ENCODE measurements around the gene DGKB.

The DGKB gene

DNA sequence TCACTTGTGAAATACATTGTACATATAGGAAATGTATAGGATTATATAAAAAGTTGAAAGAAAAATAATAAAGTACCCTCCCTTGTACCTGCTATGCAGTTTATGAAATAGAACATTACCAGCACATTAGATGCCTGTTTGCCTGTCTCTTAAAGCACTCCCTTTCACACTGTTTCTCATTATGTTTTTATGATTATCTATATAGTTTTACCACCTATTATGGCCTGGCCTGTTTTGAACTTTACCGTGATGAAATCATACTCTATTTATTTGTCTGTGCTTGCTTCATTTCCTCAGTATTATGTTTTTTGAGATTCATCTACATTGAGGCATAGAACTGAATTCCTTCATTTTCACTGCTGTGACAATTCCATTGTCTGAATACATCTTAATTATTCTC is 41.1 kb downstream of the DGKB start:
- in situ Hi-C loops (cut with MboI; ENCODE audit: low sequenced_read_pairs) = no loop called here

DNA sequence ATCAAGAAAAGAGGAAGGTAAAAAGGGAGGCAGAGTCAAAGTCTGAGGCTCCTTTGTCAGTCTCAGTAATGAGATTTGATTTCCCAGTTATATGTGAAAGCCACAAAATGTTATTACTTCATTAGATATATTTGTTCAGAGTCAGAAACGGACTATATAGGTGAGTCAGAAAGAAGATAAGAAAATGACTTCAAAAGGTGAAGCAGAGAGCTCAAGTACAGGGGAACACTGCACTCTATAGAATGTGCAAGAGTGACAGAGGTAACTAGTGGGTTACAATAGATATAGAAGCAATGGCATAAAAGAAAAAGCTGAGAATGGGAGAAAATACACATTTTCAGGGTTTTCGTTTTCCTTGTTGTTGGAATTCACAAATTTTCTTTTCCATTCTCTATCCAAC is 43.3 kb downstream of the DGKB start:
- in situ Hi-C loops (cut with MboI; ENCODE audit: low sequenced_read_pairs) = no loop called here

DNA sequence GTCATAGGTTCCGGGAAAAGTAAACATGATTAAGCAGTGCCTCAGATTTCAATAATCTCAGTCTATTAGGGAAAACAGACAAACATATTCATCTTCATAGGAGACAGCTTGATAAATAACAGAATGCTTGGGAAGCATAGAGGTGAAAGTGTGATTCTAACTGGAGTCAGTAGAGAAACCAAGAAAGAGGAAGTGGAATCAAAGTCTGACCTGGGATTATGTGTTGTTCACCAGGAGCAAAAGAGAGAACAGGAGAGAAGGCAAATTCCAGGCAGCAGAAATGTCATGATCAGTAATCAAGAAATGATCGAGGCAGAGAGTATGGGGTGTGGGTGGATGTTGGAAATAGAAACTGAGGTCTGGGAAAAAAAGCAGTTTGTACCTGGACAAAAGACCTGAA is 43.7 kb downstream of the DGKB start:
- in situ Hi-C loops (cut with MboI; ENCODE audit: low sequenced_read_pairs) = no loop called here

DNA sequence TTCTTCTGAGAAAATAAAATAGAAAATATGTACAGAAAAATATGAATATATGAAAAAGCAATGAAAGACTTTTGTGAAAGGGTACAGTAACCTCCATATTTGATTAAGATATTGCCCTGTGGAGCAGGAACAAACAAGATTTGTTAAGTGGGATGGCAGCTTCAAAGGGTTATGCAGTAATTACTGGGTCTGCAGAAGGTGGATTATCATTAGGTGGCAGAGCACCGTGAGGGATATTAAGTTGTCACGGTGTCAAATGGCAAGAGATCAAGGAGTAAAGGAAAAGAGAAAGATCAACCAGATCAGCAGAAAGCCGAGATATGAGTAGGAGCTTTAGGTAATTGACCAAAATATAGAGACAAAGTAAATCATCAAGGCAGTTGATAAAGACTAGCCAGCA is 44.1 kb downstream of the DGKB start:
- in situ Hi-C loops (cut with MboI; ENCODE audit: low sequenced_read_pairs) = no loop called here

DNA sequence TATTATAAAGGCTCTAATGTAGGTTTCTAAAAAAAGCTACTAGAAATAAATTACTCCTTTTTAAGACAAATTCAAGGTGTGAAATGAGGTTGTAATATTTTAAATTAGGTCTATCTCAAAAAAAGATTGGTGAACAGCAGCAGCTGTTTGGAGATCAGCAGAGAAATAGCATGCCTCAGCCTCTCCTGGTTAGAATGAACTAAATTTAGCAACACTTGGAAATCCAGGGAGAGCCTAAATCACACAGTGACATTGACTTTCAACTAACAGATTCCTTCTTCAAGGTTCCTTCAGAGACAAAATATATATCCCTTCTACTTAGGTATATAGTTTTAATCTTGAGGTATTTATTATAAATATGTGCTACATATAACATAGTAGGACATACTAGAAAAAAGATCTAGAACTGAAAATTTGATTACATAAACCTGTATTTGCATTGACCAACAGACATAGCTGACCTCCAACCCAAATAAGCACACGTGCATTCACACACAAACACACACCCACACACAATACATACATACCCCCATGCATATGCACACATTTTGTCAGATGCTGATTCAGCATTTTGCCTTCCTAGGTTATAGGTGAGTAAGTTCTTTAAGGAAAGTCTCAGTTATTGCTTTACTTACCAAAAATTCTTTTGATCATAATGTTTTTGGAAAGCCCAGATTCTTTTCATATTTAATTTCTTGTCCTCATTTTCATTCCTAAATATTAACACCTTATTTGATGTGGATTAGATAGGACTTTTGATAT is 47.3 kb downstream of the DGKB start:
- in situ Hi-C loops (cut with MboI; ENCODE audit: low sequenced_read_pairs) = no loop called here

DNA sequence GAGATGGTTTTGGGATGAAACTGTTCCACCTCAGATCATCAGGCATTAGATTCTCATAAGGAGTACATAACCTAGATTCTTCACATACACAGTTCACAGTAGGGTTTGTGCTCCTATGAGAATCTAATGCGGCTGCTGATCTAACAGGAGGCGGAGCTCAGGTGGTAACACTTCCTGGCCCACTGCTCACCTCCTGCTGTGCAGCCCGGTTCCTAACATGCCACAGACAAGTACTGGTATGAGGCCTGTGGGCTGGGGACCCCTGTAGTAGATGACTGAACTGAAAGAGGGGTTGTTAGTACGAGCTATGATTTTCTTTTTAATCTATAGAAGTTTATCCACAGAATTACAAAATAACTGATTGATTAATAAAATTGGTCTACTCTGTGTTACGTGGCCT is 48.1 kb downstream of the DGKB start:
- in situ Hi-C loops (cut with MboI; ENCODE audit: low sequenced_read_pairs) = no loop called here

DNA sequence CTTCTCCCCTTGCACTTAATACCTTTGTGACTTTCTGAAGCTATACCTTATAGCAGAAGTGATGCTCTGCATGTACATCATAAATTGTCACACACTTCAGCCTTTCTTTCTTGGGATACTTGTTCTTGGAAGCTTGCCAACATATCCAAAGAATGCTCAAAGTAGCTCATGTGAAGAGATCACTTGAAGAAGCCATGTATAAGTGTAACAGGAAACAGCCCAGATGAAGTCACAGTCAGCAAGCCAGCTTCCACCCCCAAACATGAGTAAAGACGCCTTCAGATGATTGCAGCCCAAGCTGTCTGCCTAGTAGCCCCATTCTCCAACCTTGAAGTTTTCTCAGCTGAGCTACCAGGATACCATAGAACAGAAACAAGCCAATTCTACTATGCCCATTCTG is 50.9 kb downstream of the DGKB start:
- in situ Hi-C loops (cut with MboI; ENCODE audit: low sequenced_read_pairs) = no loop called here

DNA sequence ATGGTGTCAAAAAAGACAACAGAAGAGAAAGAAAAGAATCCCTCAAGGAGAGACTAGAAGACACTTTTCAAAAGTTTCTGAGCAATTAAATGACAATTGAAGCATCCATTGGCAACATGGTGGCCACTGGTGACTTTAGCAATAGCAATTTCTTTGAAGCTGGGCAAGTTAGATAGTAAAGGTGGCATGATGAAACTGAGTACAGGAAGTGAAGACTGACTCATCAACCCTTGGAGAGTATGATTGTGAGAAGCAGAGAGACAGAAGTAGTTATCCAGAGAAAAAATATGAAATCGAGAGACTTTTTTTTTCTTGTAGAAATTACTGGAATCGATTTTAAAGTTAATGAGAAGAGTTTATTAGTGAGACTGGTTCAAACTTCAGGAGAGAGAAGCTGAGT is 52.5 kb downstream of the DGKB start:
- in situ Hi-C loops (cut with MboI; ENCODE audit: low sequenced_read_pairs) = no loop called here

DNA sequence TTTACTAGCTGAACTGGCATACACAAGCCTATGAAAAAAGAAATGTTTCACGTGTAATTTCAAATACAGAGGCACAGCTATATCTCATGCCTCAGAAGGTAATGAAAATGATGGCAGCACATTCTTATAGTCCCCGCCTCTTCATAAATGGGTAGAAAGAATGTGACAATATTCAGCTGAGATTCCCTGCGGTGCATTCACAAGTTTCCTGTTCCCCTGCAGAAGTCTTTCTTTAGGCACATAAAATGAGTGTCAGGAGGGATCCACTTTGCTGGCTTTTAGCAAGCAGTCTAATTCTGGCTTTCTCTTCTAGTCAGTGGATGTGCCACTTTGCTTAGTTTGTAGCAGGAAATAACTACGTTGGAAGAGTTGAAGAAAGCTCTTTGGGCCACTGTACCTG is 56.1 kb downstream of the DGKB start:
- in situ Hi-C loops (cut with MboI; ENCODE audit: low sequenced_read_pairs) = no loop called here

DNA sequence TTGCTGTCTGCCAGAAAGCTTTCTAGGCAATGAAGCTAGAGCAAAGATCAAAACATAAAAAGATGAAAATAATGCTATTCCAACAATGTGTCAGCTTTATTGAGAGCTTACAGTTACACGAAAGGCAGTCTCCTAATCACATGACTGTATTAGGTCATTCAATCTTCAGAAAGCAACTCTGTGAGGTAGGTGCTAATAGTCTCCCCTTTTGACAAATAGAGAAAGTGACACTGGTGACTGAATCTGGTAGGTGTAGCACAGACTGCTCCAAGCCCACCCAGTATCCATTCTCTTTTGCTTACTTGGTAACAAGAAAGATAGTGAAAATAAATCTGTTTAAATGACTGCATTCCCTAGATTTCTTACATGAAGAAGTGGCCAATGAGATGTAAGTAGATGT is 58.8 kb downstream of the DGKB start:
- in situ Hi-C loops (cut with MboI; ENCODE audit: low sequenced_read_pairs) = no loop called here

DNA sequence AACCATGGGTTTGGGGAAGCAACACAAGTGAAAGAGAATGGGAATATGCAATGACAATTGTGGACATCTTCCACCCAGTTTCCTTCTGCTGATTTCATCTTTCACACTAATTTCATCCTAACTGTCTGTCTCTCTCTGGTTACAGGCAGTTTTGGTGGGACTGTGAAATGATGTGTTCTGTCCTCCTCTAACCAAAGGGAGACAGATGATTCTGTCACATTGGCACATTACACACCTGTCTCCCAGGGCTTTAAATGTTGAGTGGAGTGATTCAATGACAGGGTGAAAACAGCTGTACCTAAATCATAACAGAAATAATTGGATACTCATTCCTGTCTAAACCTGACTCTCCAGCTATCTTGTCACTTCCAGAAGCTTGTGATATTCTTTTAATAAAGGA is 60.0 kb downstream of the DGKB start:
- in situ Hi-C loops (cut with MboI; ENCODE audit: low sequenced_read_pairs) = no loop called here

DNA sequence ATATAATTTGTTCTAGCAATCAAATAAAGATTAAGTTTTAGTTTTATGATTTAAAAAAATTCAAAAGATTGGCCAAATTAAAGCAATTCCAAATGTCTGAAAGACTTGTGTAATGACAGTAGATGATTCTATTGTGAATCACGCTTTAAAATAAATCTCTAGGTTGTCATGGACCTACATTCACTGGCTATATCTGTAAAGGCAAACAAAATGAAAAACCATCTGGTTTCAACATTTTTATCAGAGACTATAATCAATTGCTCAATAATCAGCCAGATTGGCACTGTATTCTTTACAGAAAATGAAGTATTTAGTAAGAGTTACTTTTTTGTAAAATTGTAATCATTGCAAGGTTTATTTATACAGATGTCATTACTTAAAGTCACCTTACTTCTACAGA is 60.7 kb downstream of the DGKB start:
- in situ Hi-C loops (cut with MboI; ENCODE audit: low sequenced_read_pairs) = no loop called here

DNA sequence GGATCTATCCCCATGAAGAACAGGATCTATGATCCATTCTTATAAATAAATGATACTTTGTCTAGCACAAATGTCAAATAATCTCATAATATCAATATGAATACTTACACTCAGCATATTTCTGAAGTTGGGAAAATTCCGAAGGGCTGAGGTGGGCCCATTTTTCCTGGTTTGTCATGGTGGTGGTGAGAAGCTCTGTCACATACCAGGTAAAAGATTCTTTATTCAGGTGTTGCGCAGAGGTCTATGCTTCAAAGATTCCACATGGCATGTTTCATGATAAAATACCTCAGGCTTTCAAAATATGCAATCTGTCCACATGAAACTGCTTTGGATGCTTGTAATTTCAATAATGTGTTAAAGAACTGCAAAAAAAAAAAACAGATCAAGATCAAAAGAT is 61.5 kb downstream of the DGKB start:
- in situ Hi-C loops (cut with MboI; ENCODE audit: low sequenced_read_pairs) = no loop called here

DNA sequence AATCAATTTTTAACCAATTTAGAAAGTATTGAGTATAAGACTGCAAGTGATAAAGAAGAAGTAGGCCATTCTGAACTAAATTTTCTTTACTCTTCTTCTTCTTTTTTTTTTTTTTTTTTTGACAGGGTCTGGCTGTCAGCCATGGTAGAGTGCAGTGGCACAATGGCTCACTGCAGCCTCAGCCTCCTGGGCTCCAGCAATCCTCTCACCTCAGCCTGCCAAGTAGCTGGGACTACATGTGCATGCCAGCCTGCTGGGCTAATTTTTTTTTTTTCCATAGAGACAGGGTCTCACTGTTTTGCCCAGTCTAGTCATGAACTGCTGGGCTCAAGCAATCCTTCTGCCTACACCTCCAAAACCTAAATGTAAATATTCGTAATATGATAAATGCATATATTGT is 63.2 kb downstream of the DGKB start:
- in situ Hi-C loops (cut with MboI; ENCODE audit: low sequenced_read_pairs) = no loop called here

DNA sequence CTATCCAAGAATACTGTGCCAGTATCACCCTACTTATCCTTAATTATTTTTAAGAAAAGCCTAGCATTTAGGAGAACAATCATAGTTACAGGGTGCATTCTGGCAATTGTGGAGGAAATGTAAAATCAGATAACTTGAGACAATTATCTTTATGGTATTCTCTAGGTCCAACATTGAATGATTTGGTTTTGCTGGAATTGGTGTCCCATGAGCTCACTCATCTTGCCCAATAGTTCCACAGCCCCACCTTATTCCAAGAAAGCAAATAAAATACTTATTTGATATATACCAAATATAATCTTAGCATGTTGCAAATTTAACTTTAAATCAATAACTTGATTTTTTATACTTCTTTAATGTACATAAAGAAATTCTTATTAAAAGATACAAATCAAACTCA is 65.3 kb downstream of the DGKB start:
- in situ Hi-C loops (cut with MboI; ENCODE audit: low sequenced_read_pairs) = no loop called here

DNA sequence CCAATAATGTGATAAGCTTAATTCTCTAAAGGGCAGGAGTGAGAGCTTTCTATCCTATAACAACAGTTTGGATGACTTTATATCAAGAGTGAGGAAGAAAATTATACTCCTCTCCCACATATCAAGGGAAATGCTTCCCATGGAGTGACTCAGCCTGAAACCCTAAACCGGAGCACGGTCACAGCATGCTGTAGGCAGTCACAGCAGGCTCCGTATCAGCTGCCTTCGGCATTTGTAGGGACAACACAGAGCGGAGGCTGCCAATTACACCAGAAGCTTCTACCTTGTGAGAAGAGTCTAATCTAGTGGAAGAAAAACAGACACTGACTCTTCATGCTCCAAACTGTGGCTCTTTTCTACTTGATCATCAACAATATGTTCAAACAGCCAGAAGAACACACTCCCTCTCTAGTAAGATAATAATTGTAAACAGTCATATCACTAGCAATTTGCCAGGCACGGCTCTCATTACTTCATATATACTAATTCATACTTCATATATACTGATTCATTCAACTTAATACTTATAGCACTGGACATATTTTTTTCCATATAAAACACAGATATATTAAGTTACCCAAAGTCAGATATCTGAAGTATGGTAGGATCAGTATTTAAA is 65.9 kb downstream of the DGKB start:
- in situ Hi-C loops (cut with MboI; ENCODE audit: low sequenced_read_pairs) = no loop called here

DNA sequence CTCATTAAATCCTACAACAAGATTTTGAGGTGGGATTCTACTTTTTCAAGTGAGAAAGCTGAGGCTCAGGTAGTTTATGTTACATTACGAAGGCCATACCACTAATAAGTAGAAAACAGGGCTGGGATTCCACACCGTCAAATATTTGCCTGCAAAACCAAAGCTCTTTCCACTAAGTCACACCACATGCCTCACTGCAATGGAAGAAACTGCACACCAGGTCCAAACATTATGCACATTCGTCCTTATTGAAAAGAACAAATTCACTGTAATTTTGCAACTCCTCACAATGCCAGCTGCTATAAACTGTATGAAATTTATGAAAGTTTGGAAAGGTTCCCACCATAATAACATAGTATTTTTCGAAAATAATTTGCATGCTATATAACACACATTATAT is 66.5 kb downstream of the DGKB start:
- in situ Hi-C loops (cut with MboI; ENCODE audit: low sequenced_read_pairs) = no loop called here

DNA sequence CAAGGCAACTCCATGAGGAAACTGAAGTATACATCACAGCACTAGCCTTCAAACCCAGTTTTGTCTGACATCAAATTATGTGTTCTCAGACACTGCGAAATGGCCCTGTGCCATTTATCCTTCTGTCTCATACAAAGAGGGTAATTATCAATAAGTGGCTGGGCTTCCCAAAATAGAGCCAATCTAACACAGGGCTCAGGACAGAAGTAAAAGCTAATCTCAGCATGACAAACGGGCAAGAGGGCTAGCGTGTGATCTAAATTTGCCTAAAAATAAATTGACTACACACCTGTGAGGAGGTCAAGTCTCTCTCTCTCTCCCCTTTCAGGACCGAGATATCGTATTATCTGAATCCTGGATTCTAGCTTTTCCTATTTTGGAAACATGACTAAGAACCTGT is 67.2 kb downstream of the DGKB start:
- in situ Hi-C loops (cut with MboI; ENCODE audit: low sequenced_read_pairs) = no loop called here

DNA sequence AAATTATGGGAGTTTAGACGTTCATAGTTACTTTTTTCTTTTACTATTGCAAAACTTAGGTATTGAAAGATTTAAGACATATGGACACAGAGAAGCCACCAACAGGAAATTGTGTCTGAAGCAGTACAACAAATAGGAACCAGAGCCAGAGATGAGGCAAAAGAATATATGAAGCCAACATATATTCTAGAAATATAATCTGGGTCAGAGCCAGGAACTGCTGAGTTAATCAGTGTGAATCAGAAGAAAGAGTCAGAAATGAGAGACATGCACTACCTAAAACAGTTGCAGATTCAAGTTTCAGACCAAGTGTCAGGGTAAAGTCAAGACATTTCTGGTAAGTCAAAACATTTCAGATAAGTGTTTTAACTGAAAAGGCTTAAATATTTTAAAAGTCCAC is 67.7 kb downstream of the DGKB start:
- in situ Hi-C loops (cut with MboI; ENCODE audit: low sequenced_read_pairs) = no loop called here

DNA sequence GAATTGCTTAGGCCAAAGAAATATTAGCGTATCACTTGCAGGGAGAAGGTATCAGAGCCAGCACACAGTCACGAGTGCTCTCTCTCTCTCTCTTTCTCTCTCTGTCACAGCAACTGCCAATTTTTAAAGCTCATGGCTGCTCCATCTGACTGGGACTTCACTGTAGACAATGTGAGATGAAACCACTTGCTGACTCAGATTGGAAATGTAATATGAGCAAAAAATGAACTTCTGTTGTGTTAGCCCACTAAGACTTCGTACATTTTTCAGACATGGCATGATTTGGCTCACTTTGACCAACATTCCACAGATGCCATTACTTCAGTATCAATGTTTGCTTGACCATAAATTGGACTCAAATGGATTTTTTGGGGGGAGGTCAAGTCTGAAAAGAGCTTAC is 68.1 kb downstream of the DGKB start:
- in situ Hi-C loops (cut with MboI; ENCODE audit: low sequenced_read_pairs) = no loop called here

DNA sequence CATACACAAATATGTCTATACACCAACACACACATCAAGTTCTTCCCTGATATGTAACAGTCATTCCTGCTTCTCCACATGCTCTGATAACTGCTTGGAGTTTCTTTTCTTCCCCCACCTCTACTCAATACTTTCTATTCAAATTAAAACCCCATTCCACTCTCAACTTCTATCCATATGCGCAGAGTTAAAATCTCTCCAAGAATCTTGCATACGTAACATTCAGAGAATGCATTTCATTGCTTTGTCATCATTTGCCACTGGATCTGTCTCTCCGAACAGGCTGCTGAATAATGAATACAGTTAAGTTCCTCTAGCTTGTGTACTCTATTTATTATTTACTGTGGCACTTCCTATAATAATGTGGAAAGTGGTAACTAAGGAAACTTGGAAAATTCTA is 68.8 kb downstream of the DGKB start:
- in situ Hi-C loops (cut with MboI; ENCODE audit: low sequenced_read_pairs) = no loop called here

DNA sequence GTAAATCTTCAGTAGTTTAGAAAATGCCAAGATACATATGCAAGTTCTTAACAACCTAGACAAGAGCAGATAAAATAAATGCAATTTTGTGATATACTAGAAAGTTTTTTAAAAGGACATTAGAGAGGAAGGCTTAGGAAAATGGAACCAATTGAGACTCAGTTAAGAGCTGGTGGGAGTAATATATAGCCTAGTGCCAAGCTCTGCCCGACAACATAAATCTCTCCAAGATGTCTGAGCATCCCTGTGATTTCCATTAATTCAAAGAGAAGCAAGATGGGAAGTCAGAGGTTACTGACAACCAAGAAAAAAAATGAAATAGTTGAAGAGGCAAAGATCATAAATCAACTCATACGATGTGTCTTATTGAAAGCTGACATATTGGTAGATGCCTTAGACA is 74.5 kb downstream of the DGKB start:
- in situ Hi-C loops (cut with MboI; ENCODE audit: low sequenced_read_pairs) = no loop called here

DNA sequence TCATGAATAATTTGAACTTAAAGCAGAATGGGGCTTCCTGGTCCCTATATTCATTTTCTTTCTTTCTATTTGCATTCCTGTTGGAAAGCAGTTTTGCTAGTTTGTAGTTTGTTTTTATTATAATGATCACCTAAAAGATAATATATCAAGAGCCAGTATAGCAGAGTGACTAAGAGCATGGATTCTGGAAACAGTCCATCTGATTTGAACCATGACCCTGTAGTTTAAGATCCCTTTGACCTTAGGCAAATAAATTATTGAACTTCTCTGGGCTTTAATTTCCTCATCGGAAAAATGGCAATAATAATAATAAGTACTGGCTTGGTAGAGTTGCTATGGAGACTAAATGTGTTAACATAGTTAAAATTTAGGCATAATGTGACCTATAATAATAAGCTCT is 76.1 kb downstream of the DGKB start:
- in situ Hi-C loops (cut with MboI; ENCODE audit: low sequenced_read_pairs) = no loop called here

All from HL-60/S4 (cell line).